Activated CD8-positive, alpha-beta memory T cell treated with anti-CD3 and anti-CD28 coated beads for 4 hours (primary cell): ENCODE results near the gene HYOU1.
A peak's percentile ranks its signal among the peaks of the same experiment; 100 is the strongest.
"Not testable (repeated sequence)": the region's sequence is repeated elsewhere in the genome, so short reads cannot be mapped to it uniquely, and the experiment has no call there.

ENCODE experiments used
- DNase-seq, 2 donors: peaks; one replicate each; pipeline ENCODE4 v3.0.0-alpha.2; 2020; ENCODE audit warnings: low read depth in 2 of 2

Gene HYOU1

DNA sequence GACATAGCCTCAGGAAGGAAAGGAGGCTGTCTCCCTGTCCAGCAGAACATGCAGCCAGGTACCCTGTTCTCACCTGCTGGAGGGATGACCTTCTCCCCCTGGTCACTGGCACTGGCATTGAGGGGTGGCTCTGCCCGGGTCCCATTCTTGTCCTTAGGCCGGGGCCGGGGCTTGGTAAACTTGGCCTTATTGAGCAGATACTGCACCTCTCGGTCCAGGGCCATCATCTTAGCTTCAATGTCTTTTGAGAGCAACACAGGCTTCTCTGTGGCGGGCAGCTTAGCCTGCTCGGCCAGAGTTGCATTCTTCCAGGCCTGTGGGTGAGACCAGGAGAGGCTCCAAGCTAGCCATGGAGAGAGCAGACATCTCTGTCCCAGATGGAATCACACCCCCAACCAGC, 10.5 kb downstream of the HYOU1 start:
- DNase-seq, result no peak

DNA sequence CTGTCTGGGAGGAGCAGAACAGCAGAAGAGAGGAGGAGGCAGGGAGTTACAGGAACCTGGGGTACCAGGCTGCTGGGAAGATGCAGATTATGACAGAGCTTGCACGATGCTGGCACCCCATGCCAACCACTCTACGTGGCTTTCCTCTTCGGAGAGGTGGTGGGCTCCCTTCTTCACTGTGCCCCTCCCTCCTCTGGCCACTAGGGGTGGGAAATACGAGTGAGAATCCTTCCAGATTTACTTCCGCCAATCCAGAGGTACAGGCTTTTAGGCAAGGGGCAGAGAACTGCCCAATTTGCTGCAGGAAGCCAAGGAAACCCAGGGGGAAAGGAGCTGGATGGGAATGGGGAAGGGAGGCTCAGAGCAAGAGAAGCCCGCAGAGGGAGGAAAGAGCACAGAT, 12.3 kb downstream of the HYOU1 start:
- DNase-seq, result no peak

DNA sequence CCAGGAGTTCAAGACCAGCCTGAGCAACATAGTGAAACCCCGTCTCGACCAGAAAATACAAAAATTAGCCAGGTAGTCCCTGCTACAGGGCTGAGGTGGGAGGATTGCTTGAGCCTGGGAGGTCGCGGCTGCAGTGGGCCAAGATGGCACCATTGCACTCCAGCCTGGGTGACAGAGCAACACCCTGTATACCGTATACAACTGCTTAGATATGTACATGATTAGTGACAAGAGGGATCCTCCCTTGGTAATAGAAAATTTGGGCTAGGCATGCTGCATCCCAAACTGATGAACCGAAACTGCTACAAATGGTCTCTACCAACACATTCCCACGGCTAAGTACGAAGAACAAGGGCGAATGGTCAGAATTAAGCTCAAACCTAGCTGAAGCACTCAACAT, 14.1 kb downstream of the HYOU1 start:
- no peak for DNase-seq

DNA sequence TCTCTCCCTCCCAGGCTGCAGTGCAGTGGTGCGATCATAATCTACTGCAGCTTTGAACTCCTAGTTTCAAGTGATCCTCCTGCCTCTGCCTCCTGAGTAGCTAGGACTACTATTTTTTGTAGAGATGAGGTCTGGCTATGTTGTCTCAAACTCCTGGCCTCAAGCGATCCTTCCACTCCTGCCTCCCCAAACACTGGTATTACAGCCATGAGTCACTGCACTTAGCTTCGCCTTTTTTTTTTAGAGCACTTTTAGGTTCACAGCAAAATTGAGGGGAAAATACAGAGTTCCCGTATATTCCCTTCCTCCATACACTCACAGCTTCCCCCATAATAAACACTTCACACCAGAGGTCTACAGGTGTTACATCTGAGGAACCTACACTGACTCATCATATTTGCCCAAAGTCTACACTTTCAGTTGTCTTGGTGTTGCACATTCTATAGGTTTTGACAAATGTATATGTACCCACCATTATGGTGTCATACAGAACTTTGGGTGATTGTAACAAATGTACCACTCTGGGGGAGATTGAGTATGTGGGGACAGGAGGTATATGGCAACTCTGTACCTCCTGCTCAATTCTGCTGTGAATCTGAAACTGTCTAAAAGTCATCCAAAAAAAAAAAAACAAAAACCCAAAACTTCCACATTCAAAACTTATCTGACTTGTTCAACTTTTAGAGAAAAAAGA, 15.0 kb downstream of the HYOU1 start:
- DNase-seq, result no peak

DNA sequence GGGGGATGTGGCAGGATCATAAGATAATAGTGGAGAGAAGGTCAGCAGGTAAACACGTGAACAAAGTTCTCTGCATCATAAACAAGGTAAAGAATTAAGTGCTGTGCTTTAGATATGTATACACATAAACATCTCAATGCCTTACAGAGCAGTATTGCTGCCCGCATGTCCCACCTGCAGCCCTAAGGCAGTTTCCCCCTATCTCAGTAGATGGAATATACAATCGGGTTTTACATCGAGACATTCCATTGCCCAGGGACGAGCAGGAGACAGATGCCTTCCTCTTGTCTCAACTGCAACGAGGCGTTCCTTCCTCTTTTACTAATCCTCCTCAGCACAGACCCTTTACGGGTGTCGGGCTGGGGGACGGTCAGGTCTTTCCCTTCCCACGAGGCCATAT, 17.5 kb downstream of the HYOU1 start:
- DNase-seq, result not testable (repeated sequence)

DNA sequence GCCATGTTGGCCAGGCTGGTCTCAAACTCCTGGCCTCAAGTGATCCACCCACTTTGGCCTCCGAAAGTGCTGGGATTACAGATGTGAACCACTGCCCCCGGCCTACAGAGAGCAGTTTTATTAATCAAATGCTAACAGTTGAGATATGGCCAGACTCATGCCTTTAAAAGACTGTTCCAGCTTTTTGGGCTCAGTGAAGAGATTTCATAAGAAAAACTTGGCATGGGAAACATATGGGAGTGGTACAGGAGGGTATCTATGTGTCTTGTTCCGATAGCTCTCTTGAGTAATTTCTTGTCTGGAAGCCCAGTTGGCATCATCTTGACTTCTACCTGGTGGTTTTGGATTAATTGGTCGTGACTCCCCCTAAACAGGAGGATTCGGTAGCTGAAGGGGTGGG, 18.1 kb downstream of the HYOU1 start:
- no peak for DNase-seq

DNA sequence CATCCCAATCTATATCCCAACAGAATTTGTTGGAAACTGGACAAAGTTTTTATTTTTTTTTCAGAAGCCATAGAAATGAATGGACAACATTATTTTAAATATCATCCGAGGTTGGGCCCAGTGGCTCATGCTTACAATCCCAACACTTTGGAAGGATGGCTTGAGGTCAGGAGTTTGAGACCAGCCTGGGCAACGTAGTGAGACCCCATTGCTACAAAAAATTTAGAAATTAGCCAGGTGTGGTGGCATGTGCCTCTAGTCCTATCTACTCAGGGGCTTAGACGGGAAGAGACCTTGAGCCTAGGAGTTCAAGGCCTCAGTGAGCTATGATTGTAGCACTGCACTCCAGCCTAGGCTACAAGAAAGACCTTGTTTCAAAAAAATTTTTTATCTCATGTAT, 22.2 kb downstream of the HYOU1 start:
- DNase-seq, result no peak

DNA sequence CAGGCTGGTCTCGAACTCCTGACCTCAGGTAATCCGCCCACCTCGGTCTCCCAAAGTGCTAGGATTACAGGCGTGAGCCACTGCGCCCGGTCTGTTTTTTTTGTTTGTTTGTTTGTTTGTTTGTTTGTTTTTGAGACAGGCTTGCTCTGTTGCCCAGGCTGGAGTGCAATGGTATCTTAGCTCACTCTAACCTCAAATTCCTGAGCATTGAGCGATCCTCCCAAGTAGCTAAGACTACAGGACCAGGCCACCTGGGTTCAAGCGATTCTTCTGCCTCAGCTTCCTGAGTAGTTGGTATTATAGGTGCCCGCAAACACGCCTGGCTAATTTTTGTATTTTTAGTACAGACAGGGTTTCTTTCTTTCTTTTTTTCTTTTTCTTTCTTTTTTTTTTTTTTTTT, 23.6 kb downstream of the HYOU1 start:
- not testable (repeated sequence) for DNase-seq

DNA sequence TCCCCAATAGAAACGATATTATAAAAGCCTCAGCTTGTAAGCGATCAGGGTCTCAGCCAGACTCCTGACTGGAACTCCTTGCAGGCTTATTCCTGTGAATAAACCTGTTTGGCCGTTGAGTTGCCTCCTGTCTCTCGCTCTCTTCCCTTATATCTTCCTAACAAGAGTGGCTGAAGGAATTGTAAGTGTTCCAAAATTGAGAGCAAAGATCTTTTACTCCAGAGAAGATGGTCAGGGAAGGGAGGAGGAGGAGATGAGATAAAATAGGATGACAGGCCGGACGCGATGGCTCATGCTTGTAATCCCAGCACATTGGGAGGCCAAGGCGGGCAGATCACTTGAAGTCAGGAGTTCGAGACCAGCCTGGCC, 25.1 kb downstream of the HYOU1 start:
- DNase-seq, result no peak

DNA sequence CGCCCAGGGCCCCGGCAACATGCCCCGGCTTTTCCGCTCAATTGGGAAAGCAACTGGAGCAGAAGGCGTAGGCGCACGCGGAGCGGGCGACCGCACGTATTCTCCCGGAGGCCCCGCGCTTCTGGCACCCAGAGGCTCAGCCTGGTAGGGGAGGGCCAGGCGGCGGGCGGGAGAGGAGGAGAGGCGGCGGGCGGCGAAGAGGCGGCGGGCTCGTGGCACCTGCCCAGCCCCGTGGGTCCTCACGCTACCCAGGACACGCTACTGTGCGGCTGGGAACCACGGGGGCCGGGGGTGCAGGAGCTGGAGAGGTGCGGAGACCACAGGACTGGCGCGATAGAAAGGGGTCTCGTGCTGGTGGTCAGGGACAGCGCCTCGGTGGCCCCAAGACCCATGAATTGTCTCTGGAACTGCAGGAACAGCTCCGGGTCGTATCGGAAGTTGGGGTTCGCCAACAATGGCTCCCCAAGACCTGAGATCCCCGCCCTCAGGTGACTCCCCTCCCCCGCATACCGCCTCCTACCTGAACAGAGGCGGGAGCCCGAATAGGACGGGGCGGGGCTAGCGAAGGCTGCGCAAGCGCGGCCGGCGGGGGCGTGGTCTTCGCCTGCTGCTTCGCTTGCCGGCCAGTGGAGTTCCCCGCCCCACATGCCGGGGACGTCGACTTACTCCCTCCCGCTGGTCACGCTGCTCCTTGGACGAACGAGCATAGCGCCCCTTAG, 26.5 kb downstream of the HYOU1 start, which contains the start of gene SLC37A4:
Gene SLC37A4, minus strand, starts transcription at position 549 of the 719 bp plus-strand sequence.
- peak; percentile 97 to 99 for DNase-seq

DNA sequence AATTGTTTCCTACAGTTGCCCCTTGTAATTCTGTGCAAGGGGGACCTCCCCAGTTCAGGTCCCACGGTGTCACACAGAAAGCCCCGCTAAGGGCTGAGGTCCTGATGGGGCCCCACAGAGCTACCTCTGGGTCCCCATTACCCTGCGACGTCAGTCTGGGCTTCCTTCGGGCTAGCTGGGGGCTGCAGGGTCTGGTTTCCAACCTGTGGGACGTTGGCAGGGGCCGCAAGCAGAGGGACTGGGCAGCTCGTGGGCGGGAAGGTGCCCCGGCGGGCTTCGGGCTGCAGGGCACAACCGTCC, 27.0 kb downstream of the HYOU1 start:
- no peak for DNase-seq

DNA sequence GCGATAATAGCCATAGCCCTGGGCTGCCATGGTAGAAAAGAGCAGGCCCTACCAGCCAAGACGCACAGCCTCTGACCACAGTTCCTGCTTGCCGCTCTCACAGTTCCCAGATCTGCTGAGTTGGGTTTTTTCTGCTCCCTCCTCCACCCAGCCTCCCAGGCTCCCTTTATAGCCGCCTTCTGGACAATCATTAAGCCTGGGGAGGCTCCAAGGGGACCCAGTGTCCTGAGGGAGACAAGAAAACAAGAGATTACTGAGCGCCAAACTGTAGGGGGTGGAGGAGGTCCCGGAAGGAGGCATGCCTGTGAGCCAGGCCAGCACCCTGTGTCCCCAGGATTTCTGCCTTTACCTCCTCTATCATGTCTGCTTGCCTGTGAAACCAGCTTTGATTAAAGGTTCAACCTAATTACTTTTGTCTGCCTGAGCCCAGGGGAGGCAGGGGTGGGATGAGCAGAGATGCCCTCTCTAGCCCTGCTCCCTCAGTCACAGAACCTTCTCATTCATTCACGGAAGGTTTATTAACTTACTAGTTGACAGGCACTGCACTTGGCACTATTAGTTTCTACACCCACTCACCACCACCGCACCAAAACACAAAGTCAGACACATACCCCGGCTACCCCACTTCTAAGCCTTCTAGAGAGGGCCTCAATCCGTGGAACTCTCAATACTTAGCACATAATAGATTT, 27.5 kb downstream of the HYOU1 start:
- DNase-seq, result no peak

DNA sequence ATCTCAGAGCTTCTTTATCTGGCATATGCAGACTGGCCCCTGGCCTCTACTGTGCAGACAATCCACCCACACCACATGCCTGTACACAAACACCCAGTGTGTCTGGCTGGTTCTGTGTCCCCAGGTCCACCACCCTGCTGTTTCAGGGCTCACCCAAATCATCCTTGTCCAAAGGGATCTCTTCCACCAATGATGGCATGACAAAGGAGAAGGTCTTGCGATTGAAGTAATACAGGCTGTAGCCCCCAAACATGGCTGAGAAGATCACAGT, 28.0 kb downstream of the HYOU1 start:
- DNase-seq, result no peak

DNA sequence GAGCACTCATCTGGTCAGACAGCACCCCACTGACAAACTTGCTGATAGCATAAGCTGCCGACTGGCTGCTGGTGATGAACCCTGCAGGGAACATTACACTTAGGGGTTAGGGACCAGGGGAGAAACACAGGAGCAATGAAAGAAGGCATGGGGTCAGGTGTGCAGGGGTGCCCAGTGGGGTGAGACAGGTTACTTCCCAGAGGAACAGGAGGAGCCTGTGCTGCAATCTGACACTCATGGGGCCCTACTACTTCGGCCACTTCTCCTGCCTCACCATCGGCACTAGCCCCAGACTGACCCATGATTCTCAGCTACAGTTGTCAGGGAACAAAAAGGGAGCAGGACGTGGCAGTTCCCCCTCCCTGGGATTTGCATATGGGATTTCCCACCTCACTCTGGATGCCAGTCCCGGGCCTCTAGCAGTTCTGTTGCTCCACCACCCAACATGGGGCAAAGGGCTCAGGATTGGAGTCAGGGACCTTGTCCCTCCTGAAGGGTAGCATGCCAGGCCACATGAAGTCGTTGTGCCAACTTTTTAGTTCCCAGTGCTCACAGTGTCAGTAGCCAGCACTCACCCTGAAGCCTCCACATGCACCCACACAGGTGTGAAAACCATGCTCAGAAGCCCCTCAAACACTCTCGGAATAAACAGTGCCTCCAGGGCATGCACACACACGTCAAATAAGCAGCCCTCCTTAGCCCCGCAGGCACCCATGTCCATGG, 28.5 kb downstream of the HYOU1 start:
- no peak for DNase-seq

DNA sequence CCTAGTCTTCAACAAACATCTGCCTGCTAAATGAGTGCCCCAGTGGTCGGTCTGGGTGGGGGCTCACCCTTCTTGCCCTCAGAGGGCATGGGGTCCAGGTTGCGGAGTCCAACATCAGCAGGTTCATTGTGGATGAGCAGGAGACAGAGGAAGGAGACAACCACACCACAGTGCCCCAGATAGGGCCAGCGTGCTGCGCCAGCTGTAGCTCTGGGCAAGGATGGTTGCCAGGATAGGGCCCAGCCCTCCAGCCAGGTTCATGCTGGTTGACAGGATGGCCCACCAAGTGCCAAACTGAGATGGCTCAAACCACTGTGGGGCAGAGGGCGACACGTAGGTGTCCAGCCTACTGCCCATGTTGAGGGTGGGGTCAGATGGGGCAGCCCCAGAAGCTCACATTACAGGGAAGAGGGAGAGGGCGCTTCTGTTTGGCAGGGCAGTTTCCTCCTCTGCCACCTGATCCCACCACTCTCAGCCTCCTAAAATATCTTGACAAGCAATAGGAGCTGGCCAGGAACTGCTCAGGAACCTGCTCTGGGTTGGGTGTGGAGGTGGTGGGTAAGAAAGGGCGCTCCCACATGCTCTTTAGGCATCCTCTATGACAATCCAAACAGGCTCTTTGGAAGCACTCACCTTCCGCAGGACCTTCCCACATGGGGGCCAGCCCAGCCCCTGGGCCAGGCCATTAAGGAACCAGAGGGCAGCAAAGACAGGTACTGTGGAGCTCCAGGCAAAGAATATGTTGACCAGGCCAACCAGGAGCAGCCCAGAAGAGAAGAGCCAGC, 29.3 kb downstream of the HYOU1 start:
- DNase-seq, result no peak

DNA sequence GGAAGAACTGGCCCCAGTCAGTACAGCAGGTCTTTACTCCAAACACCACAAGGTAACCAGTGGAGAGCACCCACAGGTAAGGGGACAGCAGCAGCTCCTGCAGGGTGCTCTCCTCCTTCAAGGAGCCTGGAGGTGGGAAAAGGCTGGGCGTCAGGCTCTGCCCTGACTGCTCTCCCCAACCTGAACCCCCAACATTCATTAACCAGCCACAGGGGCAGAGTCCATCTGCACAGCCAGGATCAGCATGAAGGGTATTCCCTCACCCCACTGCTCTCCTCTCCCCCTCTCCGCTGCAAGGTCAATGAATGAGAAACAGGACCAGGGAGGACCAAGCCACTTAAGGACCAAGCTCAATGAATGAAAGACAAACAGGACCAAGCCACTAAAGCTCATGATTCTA, 30.0 kb downstream of the HYOU1 start:
- no peak for DNase-seq

DNA sequence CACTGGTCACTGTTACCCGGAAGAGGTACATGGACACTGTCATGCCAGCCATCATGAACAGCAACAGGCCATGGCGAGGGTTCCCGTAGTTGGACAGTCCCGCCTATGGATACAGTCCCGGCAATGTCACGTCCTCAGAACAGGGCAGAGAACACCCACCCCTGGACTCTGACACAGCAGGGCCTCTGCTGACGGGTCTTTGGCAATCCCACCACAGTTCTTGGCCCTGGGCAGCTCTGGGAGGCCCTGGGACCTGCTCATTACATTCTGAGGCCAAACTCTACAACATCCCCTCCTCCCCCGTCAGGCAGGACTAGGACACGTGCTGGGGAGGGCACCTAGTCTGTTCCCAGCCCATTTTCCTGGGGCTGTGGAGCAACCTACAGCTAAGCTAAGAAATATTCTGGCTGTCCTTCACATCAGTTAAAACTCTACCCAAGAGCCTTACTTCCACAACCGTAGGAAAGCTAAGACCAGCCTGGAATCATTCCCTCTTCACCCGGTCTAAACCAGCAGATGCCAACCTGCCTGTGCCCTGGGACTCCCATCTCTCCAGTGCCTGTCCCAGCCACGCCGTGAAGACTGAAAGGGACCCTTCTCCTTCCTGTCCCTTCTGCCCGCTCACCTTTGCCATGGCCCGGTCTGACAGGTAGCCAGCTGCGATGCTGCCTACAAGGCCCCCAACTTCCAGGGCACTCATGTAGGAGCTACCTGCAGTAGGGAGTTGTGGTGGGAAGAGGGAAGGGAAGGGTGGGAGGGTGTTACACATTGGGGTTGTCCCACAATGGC, 30.8 kb downstream of the HYOU1 start:
- DNase-seq, result no peak

DNA sequence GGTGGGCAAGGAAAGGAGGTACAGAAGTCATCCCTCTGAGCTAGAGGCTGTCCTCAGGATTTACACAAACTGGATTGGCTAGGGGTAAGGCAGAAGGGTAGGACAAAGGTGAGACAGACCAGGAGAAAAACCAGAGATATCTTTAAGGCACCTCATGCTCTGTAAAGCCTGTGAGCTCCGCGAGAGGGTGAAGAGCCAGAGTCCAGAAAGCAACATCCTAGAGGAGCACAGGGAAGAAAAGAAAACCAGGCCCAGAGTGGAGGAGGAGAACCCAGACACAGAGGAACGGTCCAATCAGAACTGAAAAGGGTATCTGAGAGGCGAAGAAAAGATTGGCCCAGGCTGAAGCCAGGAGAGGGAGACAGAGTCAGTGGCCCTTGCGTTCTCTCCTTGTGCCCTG, 31.5 kb downstream of the HYOU1 start:
- DNase-seq, result no peak

DNA sequence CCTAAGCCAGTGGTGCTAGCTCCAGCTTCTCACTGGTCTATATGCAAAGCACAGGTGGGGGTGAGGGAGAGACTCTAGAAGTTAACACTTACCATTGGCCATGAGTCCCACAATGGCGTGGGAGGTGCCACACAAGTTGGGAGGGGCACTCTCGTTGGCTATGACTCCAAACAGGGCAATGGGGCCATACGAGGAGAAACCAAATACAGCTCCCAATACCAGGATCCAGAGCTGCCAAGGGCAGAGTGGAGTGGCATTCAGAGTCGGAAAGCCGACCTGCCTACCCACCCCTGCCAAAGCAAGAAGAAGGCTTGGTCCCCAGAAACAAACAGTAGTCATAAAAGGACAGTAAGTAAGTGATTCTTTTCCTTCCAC, 31.9 kb downstream of the HYOU1 start:
- DNase-seq, result no peak

DNA sequence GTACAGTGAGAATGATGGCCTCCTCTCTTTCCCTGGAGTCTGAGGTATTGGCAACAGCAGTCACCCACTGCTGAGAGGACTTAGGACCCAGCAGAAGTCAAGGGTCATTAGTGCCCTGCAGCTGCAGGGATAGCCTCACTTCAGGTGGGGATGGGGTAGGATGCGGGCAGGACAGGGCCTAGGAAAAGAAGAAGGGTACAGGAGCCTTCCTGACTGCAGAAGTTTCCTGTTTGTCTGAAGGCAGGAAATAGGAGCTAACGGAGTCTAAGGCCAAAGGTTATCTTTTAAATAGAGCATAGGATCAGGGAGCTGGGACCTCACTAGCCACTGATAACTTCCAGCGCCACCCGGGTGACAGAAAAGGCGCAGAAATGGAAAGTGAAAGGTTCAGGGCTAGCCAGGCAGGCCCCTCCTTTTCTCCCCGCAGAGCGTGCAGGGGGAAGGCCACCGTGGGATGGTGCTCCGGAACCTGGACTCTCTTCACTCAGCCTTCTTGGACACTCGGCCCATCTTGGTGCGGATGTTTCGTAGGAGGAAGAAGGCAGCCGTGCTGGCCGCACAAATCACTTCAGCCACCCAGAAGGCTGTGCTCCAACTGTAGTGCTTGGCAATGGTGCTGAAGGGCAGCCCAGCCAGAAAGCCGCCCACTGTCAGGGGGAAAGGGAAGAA, 32.4 kb downstream of the HYOU1 start:
- no peak for DNase-seq

DNA sequence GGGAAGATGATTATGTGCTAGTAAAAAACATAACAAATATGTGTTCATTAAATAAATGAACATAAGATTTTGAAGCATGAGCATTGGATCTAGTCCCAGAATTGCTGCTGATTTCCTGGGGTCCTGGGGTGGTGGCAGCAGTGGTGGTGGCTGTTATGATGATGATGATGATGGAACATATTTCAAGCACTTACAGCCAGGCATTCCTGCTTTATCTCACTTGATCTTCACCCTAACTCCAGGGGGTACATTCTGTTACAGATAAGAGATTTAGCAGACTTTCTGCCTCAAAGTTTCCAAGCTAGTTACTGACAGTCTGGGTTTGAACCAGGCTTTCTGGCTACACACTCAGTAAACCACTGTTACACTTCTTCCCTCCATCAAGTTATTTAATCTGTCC, 33.3 kb downstream of the HYOU1 start:
- no peak for DNase-seq
